K562 (cell line): ENCODE measurements around the gene GAPDHS.

ENCODE experiments used
- CTCF ChIP-seq, 3 experiments: IDR thresholded peaks in 2 of 3; conservative IDR thresholded peaks in 1 of 3; 2 replicates each; pipeline ENCODE4 v1.5.1; 2011 to 2012; ENCODE audit warnings: low read length in 3 of 3, mild to moderate bottlenecking in 3 of 3, control low read depth in 2 of 3, improper control_type of control experiment in 1 of 3, inconsistent platforms in 1 of 3, low read depth in 1 of 3, mixed read lengths in 1 of 3, moderate library complexity in 1 of 3; ENCODE audit not compliant: insufficient read depth in 2 of 3
- ZNF764 ChIP-seq: fragments of 250-450 bp; sonication (Bioruptor Pico); IDR thresholded peaks from 2 replicates; pipeline ENCODE4 v1.4.0; 2020; ENCODE audit warnings: low read depth, mild to moderate bottlenecking, moderate library complexity

GRCh38 chr19:35571406-35571965, 38.2 kb downstream of the GAPDHS start:
- TF ChIP-seq CTCF (IDR thresholded peaks at IDR 0.05 in 2 of 3, conservative IDR thresholded peaks at IDR 0.05 in 1 of 3; ENCODE audit: insufficient read depth in 2 of 3, low read depth in 1 of 3, low read length in 3 of 3) (no peak), ZNF764 (CRISPR knock-in tag) (no peak)
